ENCODE data around the gene TSC22D1.

Gene TSC22D1

GRCh38 chr13:44449999-44450821, 125.9 kb downstream of the TSC22D1 start:
- no peak for DNase-seq

GRCh38 chr13:44448875-44449274, 127.3 kb downstream of the TSC22D1 start:
- DNase-seq = no peak

GRCh38 chr13:44448373-44448772, 127.8 kb downstream of the TSC22D1 start:
- DNase-seq = no peak

GRCh38 chr13:44447783-44448321, 128.3 kb downstream of the TSC22D1 start:
- no peak for DNase-seq

GRCh38 chr13:44440046-44440608, 136.0 kb downstream of the TSC22D1 start:
- no peak for DNase-seq

- peak in 1 of 3 experiments; percentile 15 for DNase-seq
These were observed 136.6 kb downstream of the TSC22D1 start for GRCh38 chr13:44439452-44440024.

GRCh38 chr13:44438234-44438579, 137.9 kb downstream of the TSC22D1 start:
- DNase-seq = no peak

- DNase-seq = peak; percentile 22 to 82 (median 54)
These were observed 138.5 kb downstream of the TSC22D1 start for GRCh38 chr13:44437356-44438233.

- peak; percentile 89 to 94 (median 93) for DNase-seq
These were observed 139.4 kb downstream of the TSC22D1 start for GRCh38 chr13:44436589-44437337.

GRCh38 chr13:44435919-44436510, 140.1 kb downstream of the TSC22D1 start:
- DNase-seq = no peak

GRCh38 chr13:44435142-44435918, 140.8 kb downstream of the TSC22D1 start:
- peak; percentile 95 to 99 (median 98) for DNase-seq

- DNase-seq = no peak
These were observed 141.4 kb downstream of the TSC22D1 start for GRCh38 chr13:44434766-44435141.

- DNase-seq = no peak
These were observed 142.0 kb downstream of the TSC22D1 start for GRCh38 chr13:44433863-44434765.

- DNase-seq = no peak
These were observed 143.5 kb downstream of the TSC22D1 start for GRCh38 chr13:44432650-44433049.

- no peak for DNase-seq
These were observed 145.0 kb downstream of the TSC22D1 start for GRCh38 chr13:44431150-44431549.

GRCh38 chr13:44429311-44429710, 146.8 kb downstream of the TSC22D1 start:
- DNase-seq = no peak

GRCh38 chr13:44426461-44426860, 149.7 kb downstream of the TSC22D1 start:
- DNase-seq = no peak

- no peak for DNase-seq
These were observed 150.4 kb downstream of the TSC22D1 start for GRCh38 chr13:44425815-44426078.

- DNase-seq = peak in 2 of 3 experiments; percentile 3 to 58
These were observed 150.9 kb downstream of the TSC22D1 start for GRCh38 chr13:44425041-44425814.
